SK-N-SH (cell line): ENCODE measurements around the gene KIAA0232. TPM values are rescaled to one million over a fixed set of nuclear protein-coding genes. Genes with fewer than 3 reads are reported as not detected.

ENCODE experiments used
- CTCF ChIA-PET: fragments of 300-600, 350-600 bp; formaldehyde crosslinking; extraction: SDS; loops from one replicate; lab custom pipeline; 2021; lab: Yijun Ruan, JAX
- POLR2A ChIA-PET: fragments of 350-600 bp; sonication (Branson Sonifier 250); formaldehyde crosslinking; extraction: SDS; loops from one replicate; lab custom pipeline; 2020; ENCODE audit warnings: antibody characterized with exemption, inconsistent platforms; lab: Yijun Ruan, JAX
- DNase-seq: peaks from one replicate; pipeline ENCODE4 v3.0.0; 2012
- H2AFZ ChIP-seq: fragments of 200-600 bp; sonication (generic); 2 replicates; pipeline ENCODE4 v1.8.1; 2016; ENCODE audit warnings: antibody characterized with exemption, mild to moderate bottlenecking, low read depth
- H3F3A ChIP-seq: fragments of 200-600 bp; sonication (generic); replicated peaks from 2 replicates; pipeline ENCODE3; 2016; ENCODE audit warnings: antibody characterized with exemption, mild to moderate bottlenecking; ENCODE audit not compliant: insufficient read depth
- H3K27ac ChIP-seq, 2 experiments: fragments of 200-500 bp in 1 of 2; fragments of 200-600 bp in 1 of 2; sonication (Bioruptor generic) in 1 of 2; sonication (generic), shearing (Covaris generic) in 1 of 2; 2 replicates each; pipeline versions ENCODE4 v1.5.1 to v1.6.1; 2014 to 2016; ENCODE audit warnings: low read depth in 2 of 2, inconsistent platforms in 1 of 2, low read length in 1 of 2, mild to moderate bottlenecking in 1 of 2, mixed read lengths in 1 of 2
- H3K27me3 ChIP-seq: fragments of 200-600 bp; sonication (generic), shearing (Covaris generic); 2 replicates; pipeline ENCODE4 v1.6.1; 2016; ENCODE audit warnings: mixed run types; ENCODE audit not compliant: insufficient read depth
- H3K36me3 ChIP-seq, 2 experiments: fragments of 200-500 bp in 1 of 2; fragments of 200-600 bp in 1 of 2; sonication (Bioruptor generic) in 1 of 2; sonication (generic) in 1 of 2; replicated peaks in 1 of 2; 2 replicates each; pipeline versions ENCODE3 to v1.5.1; 2014 to 2016; ENCODE audit warnings: low read length in 1 of 2, mild to moderate bottlenecking in 1 of 2; ENCODE audit not compliant: insufficient read depth in 2 of 2, control insufficient read depth in 1 of 2
- H3K4me1 ChIP-seq, 2 experiments: fragments of 200-500 bp in 1 of 2; fragments of 200-600 bp in 1 of 2; sonication (Bioruptor generic) in 1 of 2; sonication (generic), shearing (Covaris generic) in 1 of 2; 2 replicates each; pipeline versions ENCODE4 v1.5.1 to v1.6.1; 2014 to 2016; ENCODE audit warnings: low read depth in 1 of 2, low read length in 1 of 2, mixed run types in 1 of 2; ENCODE audit not compliant: insufficient read depth in 2 of 2, control insufficient read depth in 1 of 2
- H3K4me2 ChIP-seq: fragments of 200-600 bp; sonication (generic), shearing (Covaris generic); 2 replicates; pipeline ENCODE4 v1.6.1; 2017; ENCODE audit warnings: mixed run types
- H3K4me3 ChIP-seq, 2 experiments: fragments of 200-500 bp in 1 of 2; fragments of 200-600 bp in 1 of 2; sonication (Bioruptor generic) in 1 of 2; sonication (generic), shearing (Covaris generic) in 1 of 2; 2 replicates each; pipeline versions ENCODE4 v1.5.1 to v1.8.1; 2014 to 2016; ENCODE audit warnings: low read depth in 2 of 2, inconsistent platforms in 1 of 2, low read length in 1 of 2, mild to moderate bottlenecking in 1 of 2, mixed read lengths in 1 of 2, moderate library complexity in 1 of 2
- H3K79me2 ChIP-seq: fragments of 200-600 bp; sonication (generic); 2 replicates; pipeline ENCODE4 v1.8.1; 2017; ENCODE audit warnings: mild to moderate bottlenecking; ENCODE audit not compliant: insufficient read depth
- H3K9ac ChIP-seq: fragments of 200-600 bp; sonication (generic); 2 replicates; pipeline ENCODE4 v1.6.1; 2017; ENCODE audit warnings: mixed run types
- H3K9me2 ChIP-seq: fragments of 200-600 bp; sonication (generic); 2 replicates; pipeline ENCODE4 v1.6.1; 2017; ENCODE audit warnings: mixed run types
- H3K9me3 ChIP-seq: fragments of 200-600 bp; sonication (generic); 2 replicates; pipeline ENCODE4 v1.6.1; 2017; ENCODE audit warnings: mixed run types, mild to moderate bottlenecking, moderate library complexity
- H4K20me1 ChIP-seq: fragments of 200-600 bp; sonication (generic); 2 replicates; pipeline ENCODE4 v1.6.1; 2017; ENCODE audit warnings: mild to moderate bottlenecking, mixed run types; ENCODE audit not compliant: insufficient read depth
- CHD2 ChIP-seq: fragments of 150-350 bp; IDR thresholded peaks from 2 replicates; pipeline ENCODE4 v1.6.1; 2018; ENCODE audit warnings: low read length; ENCODE audit not compliant: partially characterized antibody
- ELF1 ChIP-seq: IDR thresholded peaks from 2 replicates; pipeline ENCODE4 v1.4.0; 2012
- EP300 ChIP-seq, 2 experiments: IDR thresholded peaks; 2 replicates each; pipeline versions ENCODE4 v1.4.0 to v1.6.1; 2012; ENCODE audit warnings: borderline replicate concordance in 1 of 2, low read depth in 1 of 2, low read length in 1 of 2
- EZH2phosphoT487 ChIP-seq: fragments of 200-600 bp; sonication (generic); IDR thresholded peaks from 2 replicates; pipeline ENCODE4 v1.6.1; 2017; ENCODE audit warnings: low read depth, mixed run types, mild to moderate bottlenecking, antibody characterized with exemption, moderate library complexity, borderline replicate concordance
- GATA2 ChIP-seq: sonication (generic); formaldehyde crosslinking; IDR thresholded peaks from 2 replicates; pipeline ENCODE4 v1.5.0; 2020; ENCODE audit warnings: mild to moderate bottlenecking, missing genetic modification reagents
- JUND ChIP-seq: IDR thresholded peaks from 2 replicates; pipeline ENCODE4 v1.4.0; 2012
- MAX ChIP-seq: IDR thresholded peaks from 2 replicates; pipeline ENCODE4 v1.4.0; 2012; ENCODE audit warnings: low read depth
- MEF2A ChIP-seq: IDR thresholded peaks from 2 replicates; pipeline ENCODE4 v1.4.0; 2012; ENCODE audit warnings: low read depth, borderline replicate concordance
- NFIC ChIP-seq: IDR thresholded peaks from 2 replicates; pipeline ENCODE4 v1.4.0; 2012; ENCODE audit warnings: borderline replicate concordance
- NRF1 ChIP-seq: IDR thresholded peaks from 2 replicates; pipeline ENCODE4 v1.6.1; 2012; ENCODE audit warnings: low read depth, mild to moderate bottlenecking, low read length
- PBX3 ChIP-seq: IDR thresholded peaks from 2 replicates; pipeline ENCODE4; 2012
- RAD21 ChIP-seq: IDR thresholded peaks from 2 replicates; pipeline ENCODE4 v1.6.1; 2012; ENCODE audit warnings: mild to moderate bottlenecking, low read length
- REST ChIP-seq: IDR thresholded peaks from 2 replicates; pipeline ENCODE4 v1.6.1; 2012; ENCODE audit warnings: mild to moderate bottlenecking, low read depth, low read length, moderate library complexity
- RFX5 ChIP-seq: IDR thresholded peaks from 2 replicates; pipeline ENCODE4 v1.6.1; 2012; ENCODE audit warnings: mild to moderate bottlenecking, improper control_type of control experiment, low read length
- RXRA ChIP-seq: IDR thresholded peaks from 2 replicates; pipeline ENCODE4 v1.4.0; 2012; ENCODE audit warnings: low read depth, mild to moderate bottlenecking, borderline replicate concordance
- SMC3 ChIP-seq: IDR thresholded peaks from 2 replicates; pipeline ENCODE4 v1.6.1; 2012; ENCODE audit warnings: low read depth, low read length, improper control_type of control experiment
- TCF12 ChIP-seq: IDR thresholded peaks from 2 replicates; pipeline ENCODE4 v1.4.0; 2012
- TEAD4 ChIP-seq: IDR thresholded peaks from 2 replicates; pipeline ENCODE4 v1.4.0; 2012; ENCODE audit warnings: mild to moderate bottlenecking, borderline replicate concordance; ENCODE audit not compliant: insufficient read depth
- USF1 ChIP-seq: IDR thresholded peaks from 2 replicates; pipeline ENCODE4 v1.4.0; 2012; ENCODE audit warnings: low read depth, borderline replicate concordance
- YY1 ChIP-seq: IDR thresholded peaks from 2 replicates; pipeline ENCODE4 v1.4.0; 2012; ENCODE audit warnings: low read depth, mild to moderate bottlenecking
- WGBS: methylation state at CpG from one replicate; pipeline ENCODE4 v1.1.6; 2017; ENCODE audit warnings: low lambda C conversion rate; 5-methylcytosine and 5-hydroxymethylcytosine counted together
- polyA plus RNA-seq, 3 experiments: library from polyadenylated mRNA; depleted of rRNA; stranded (reverse); fragments of >200 nt; gene quantifications; 2 replicates each; pipeline ENCODE4 v1.2.3, GENCODE V29; 2012

The KIAA0232 gene
- polyA plus RNA-seq, 1 of the 3 experiments (the other 2 are of a cell fraction): 5.7 TPM

- no peaks in the 10 kb centered on the region for H3K9me3 ChIP-seq
- ChIA-PET CTCF (interaction anchor here (2.0 to 2.1 kb wide), 2 partner anchors 14 to 211 kb away, joined by 5 to 7 read pairs; no protein-coding TSS in a partner anchor), POLR2A (no interaction called here)
- no peaks in the 10 kb centered on the region for H3K27me3 ChIP-seq
- H3K79me2 ChIP-seq: no peaks in the 10 kb centered on the region
- H3K4me3 ChIP-seq: no peak overlapping the region
- H3K4me1 ChIP-seq: peaks cover 0 to 14% of the 10 kb centered on the region in 2 experiments; a peak in 1 of 4 replicates
- no peaks in the 10 kb centered on the region for H4K20me1 ChIP-seq
- no peak overlapping the region for H3K9ac ChIP-seq
- TF ChIP-seq NRF1 (no peak), USF1 (no peak), RAD21 (no peak), YY1 (no peak)
- TF ChIP-seq, all 33 proteins: peak for 0
- Histone ChIP-seq H3K36me3 (no peaks in the 10 kb centered on the region), H3K27ac (no peak overlapping the region), H2AFZ (no peak overlapping the region), H3F3A (no peaks in the 10 kb centered on the region), H3K9me2 (no peaks in the 10 kb centered on the region), H3K4me2 (no peak overlapping the region)
- DNase-seq: no peak
- 86% methylated on average over 16 of the region's 16 CpGs for WGBS
These were observed 19.1 kb upstream of the KIAA0232 start for GRCh38 chr4:6763330-6763851.

- H3K27ac ChIP-seq: no peak overlapping the region
- no peak overlapping the region for H2AFZ ChIP-seq
- no peaks in the 10 kb centered on the region for H3K36me3 ChIP-seq
- H3K4me2 ChIP-seq: no peak overlapping the region
- H4K20me1 ChIP-seq: no peaks in the 10 kb centered on the region
- H3K4me1 ChIP-seq: peaks cover 0 to 14% of the 10 kb centered on the region in 2 experiments; a peak in 1 of 4 replicates
- no peak for DNase-seq
- H3K9ac ChIP-seq: no peak overlapping the region
- CTCF ChIA-PET: no interaction called here
- H3K9me2 ChIP-seq: no peaks in the 10 kb centered on the region
- no peak for TF ChIP-seq JUND
- TF ChIP-seq RFX5: no peak
- no peak for TF ChIP-seq GATA2 (CRISPR knock-in tag)
- no peak for TF ChIP-seq NRF1
- TF ChIP-seq ELF1: no peak
- TF ChIP-seq CHD2: no peak
- no peak for TF ChIP-seq EZH2phosphoT487
- TF ChIP-seq USF1: no peak
- no peak for TF ChIP-seq SMC3
- no peak for TF ChIP-seq TEAD4
- TF ChIP-seq NFIC: no peak
- TF ChIP-seq TCF12: no peak
- no peak for TF ChIP-seq MEF2A
- TF ChIP-seq YY1: no peak
- TF ChIP-seq PBX3: no peak
- TF ChIP-seq EP300 (IDR thresholded peaks at IDR 0.05; ENCODE audit: borderline replicate concordance in 1 of 2, low read depth in 1 of 2, low read length in 1 of 2): no peak
- no peak for TF ChIP-seq REST
- no peak for TF ChIP-seq RXRA
- no peak for TF ChIP-seq MAX
- no peaks in the 10 kb centered on the region for H3K79me2 ChIP-seq
- H3F3A ChIP-seq: no peaks in the 10 kb centered on the region
- WGBS: 71% methylated on average over 11 of the region's 11 CpGs
- H3K27me3 ChIP-seq: no peaks in the 10 kb centered on the region
- no peak overlapping the region for H3K4me3 ChIP-seq
- H3K9me3 ChIP-seq: no peaks in the 10 kb centered on the region
- POLR2A ChIA-PET: no interaction called here
These were observed 17.4 kb upstream of the KIAA0232 start for GRCh38 chr4:6764976-6765620.
